ENCODE results near the gene TYSND1. TPM values are rescaled to one million over a fixed set of nuclear protein-coding genes. Genes with fewer than 3 reads are reported as not detected.
"Not testable (repeated sequence)": the region's sequence is repeated elsewhere in the genome, so short reads cannot be mapped to it uniquely, and the experiment has no call there.

The TYSND1 gene
- total RNA-seq, 1 experiment from 2014 or later = 16.5 TPM

GRCh38 chr10:70188768-70189167, 42.3 kb upstream of the TYSND1 start:
- ChIA-PET POLR2A (interaction anchor here (3.1 kb wide), 1 partner anchor 19 kb away, joined by 31 read pairs; the partner anchor contains the start of gene SAR1A), CTCF (interaction anchor here (0.7 kb wide), 1 partner anchor 40 kb away, joined by 3 read pairs; no protein-coding TSS in a partner anchor)
- Mint-ChIP-seq H3K4me1 (ENCODE audit: insufficient read depth, unreplicated experiment) (peaks cover 39% of the 10 kb centered on the region), H3K9me3 (ENCODE audit: unreplicated experiment) (no peaks in the 10 kb centered on the region), H3K27ac (ENCODE audit: low read depth, unreplicated experiment) (no peak overlapping the region), H3K4me3 (ENCODE audit: unreplicated experiment) (no peak overlapping the region), H3K27me3 (ENCODE audit: insufficient read depth, unreplicated experiment) (peaks cover 4% of the 10 kb centered on the region), H3K36me3 (ENCODE audit: insufficient read depth, unreplicated experiment) (no peaks in the 10 kb centered on the region)
- no peak for TF ChIP-seq CTCF (IDR thresholded peaks at IDR 0.05; ENCODE audit: unreplicated experiment)
- DNase-seq (ENCODE audit: unreplicated experiment) = no peak
- intact Hi-C loops (cut with micrococcal nuclease) = no loop called here
- BruUV-seq (replicated peaks) = no TSS peak

- H3K4me3 Mint-ChIP-seq (ENCODE audit: unreplicated experiment) = peak overlapping the region; percentile 17
- intact Hi-C loops (cut with micrococcal nuclease) = no loop called here
- no peak for TF ChIP-seq CTCF (IDR thresholded peaks at IDR 0.05; ENCODE audit: unreplicated experiment)
- ChIA-PET POLR2A (interaction anchor here (0.8 to 3.1 kb wide), 8 partner anchors 9 to 219 kb away, joined by 3 to 31 read pairs (median 4); partner anchors contain the start of genes PPA1, SAR1A and TYSND1), CTCF (no interaction called here)
- peaks cover 22% of the 10 kb centered on the region for H3K4me1 Mint-ChIP-seq (ENCODE audit: insufficient read depth, unreplicated experiment)
- H3K9me3 Mint-ChIP-seq (ENCODE audit: unreplicated experiment) = no peaks in the 10 kb centered on the region
- H3K27ac Mint-ChIP-seq (ENCODE audit: low read depth, unreplicated experiment) = peak overlapping the region; percentile 73
- peak; percentile 62 for DNase-seq (ENCODE audit: unreplicated experiment)
- no peaks in the 10 kb centered on the region for H3K36me3 Mint-ChIP-seq (ENCODE audit: insufficient read depth, unreplicated experiment)
- BruUV-seq (replicated peaks) = no TSS peak
- H3K27me3 Mint-ChIP-seq (ENCODE audit: insufficient read depth, unreplicated experiment) = peaks cover 16% of the 10 kb centered on the region
These were observed 40.1 kb upstream of the TYSND1 start for GRCh38 chr10:70186571-70186970.

GRCh38 chr10:70186090-70186489, 39.6 kb upstream of the TYSND1 start:
- peak; percentile 33 for DNase-seq (ENCODE audit: unreplicated experiment)
- Mint-ChIP-seq H3K9me3 (ENCODE audit: unreplicated experiment) (no peaks in the 10 kb centered on the region), H3K4me3 (ENCODE audit: unreplicated experiment) (peak overlapping the region; percentile 17), H3K27ac (ENCODE audit: low read depth, unreplicated experiment) (peak overlapping the region; percentile 73), H3K36me3 (ENCODE audit: insufficient read depth, unreplicated experiment) (no peaks in the 10 kb centered on the region), H3K4me1 (ENCODE audit: insufficient read depth, unreplicated experiment) (peaks cover 18% of the 10 kb centered on the region), H3K27me3 (ENCODE audit: insufficient read depth, unreplicated experiment) (peaks cover 16% of the 10 kb centered on the region)
- TF ChIP-seq CTCF (IDR thresholded peaks at IDR 0.05; ENCODE audit: unreplicated experiment) = no peak
- intact Hi-C loops (cut with micrococcal nuclease) = no loop called here
- ChIA-PET CTCF (no interaction called here), POLR2A (interaction anchor here (0.9 to 5.0 kb wide), 7 partner anchors 8 to 219 kb away, joined by 3 to 46 read pairs (median 4); partner anchors contain the start of genes PPA1, SAR1A and TYSND1)
- BruUV-seq (replicated peaks) = no TSS peak

GRCh38 chr10:70183304-70183703, 36.8 kb upstream of the TYSND1 start:
- Mint-ChIP-seq H3K27ac (ENCODE audit: low read depth, unreplicated experiment) (no peak overlapping the region), H3K36me3 (ENCODE audit: insufficient read depth, unreplicated experiment) (no peaks in the 10 kb centered on the region), H3K27me3 (ENCODE audit: insufficient read depth, unreplicated experiment) (peaks cover 16% of the 10 kb centered on the region), H3K4me3 (ENCODE audit: unreplicated experiment) (no peak overlapping the region), H3K9me3 (ENCODE audit: unreplicated experiment) (peaks cover 16% of the 10 kb centered on the region), H3K4me1 (ENCODE audit: insufficient read depth, unreplicated experiment) (peaks cover 6% of the 10 kb centered on the region)
- POLR2A ChIA-PET = interaction anchor here (5.0 kb wide), 1 partner anchor 13 kb away, joined by 46 read pairs; the partner anchor contains the start of gene SAR1A
- no peak for TF ChIP-seq CTCF (IDR thresholded peaks at IDR 0.05; ENCODE audit: unreplicated experiment)
- CTCF ChIA-PET = interaction anchor here (0.6 kb wide), 1 partner anchor 42 kb away, joined by 3 read pairs; no protein-coding TSS in a partner anchor
- no TSS peak for BruUV-seq (replicated peaks)
- intact Hi-C loops (cut with micrococcal nuclease) = no loop called here
- no peak for DNase-seq (ENCODE audit: unreplicated experiment)

- H3K27ac Mint-ChIP-seq (ENCODE audit: low read depth, unreplicated experiment); intact Hi-C loops (cut with micrococcal nuclease); CTCF ChIA-PET; DNase-seq (ENCODE audit: unreplicated experiment); H3K36me3 Mint-ChIP-seq (ENCODE audit: insufficient read depth, unreplicated experiment); BruUV-seq (replicated peaks); H3K4me1 Mint-ChIP-seq (ENCODE audit: insufficient read depth, unreplicated experiment); H3K4me3 Mint-ChIP-seq (ENCODE audit: unreplicated experiment): not testable (repeated sequence)
- H3K27me3 Mint-ChIP-seq (ENCODE audit: insufficient read depth, unreplicated experiment) = peaks cover 16% of the 10 kb centered on the region
- peaks cover 16% of the 10 kb centered on the region for H3K9me3 Mint-ChIP-seq (ENCODE audit: unreplicated experiment)
- POLR2A ChIA-PET = interaction anchor here (0.8 to 1.3 kb wide), 2 partner anchors 9 to 225 kb away, joined by 3 to 4 read pairs; partner anchors contain the start of genes EIF4EBP2 and SAR1A
These were observed 32.7 kb upstream of the TYSND1 start for GRCh38 chr10:70179209-70179608.
